HL-60 (cell line): Measurements from ENCODE around the gene MAD1L1.

Experiments
- DNase-seq, 2 experiments: peaks; one replicate each; pipeline ENCODE4 v3.0.0-alpha.2; 2010 to 2020; ENCODE audit warnings: low read depth in 1 of 2, low spot score in 1 of 2
- H3K27ac ChIP-seq: fragments of 250-450 bp; sonication (Bioruptor Pico); replicated peaks from 2 replicates; pipeline ENCODE4 v1.5.1; 2020; ENCODE audit warnings: mild to moderate bottlenecking, moderate library complexity
- H3K27me3 ChIP-seq: fragments of 250-450 bp; sonication (Bioruptor Pico); 2 replicates; pipeline ENCODE4 v1.5.1; 2021; ENCODE audit warnings: mild to moderate bottlenecking, moderate library complexity; ENCODE audit not compliant: insufficient read depth, poor library complexity, severe bottlenecking
- H3K4me3 ChIP-seq: replicated peaks from 2 replicates; pipeline ENCODE4 v1.5.1; 2011; ENCODE audit warnings: mild to moderate bottlenecking, control low read depth, low read length; ENCODE audit not compliant: insufficient read depth
- GABPA ChIP-seq: IDR thresholded peaks from 2 replicates; pipeline ENCODE4 v1.6.1; 2012; ENCODE audit warnings: low read depth
- POLR2AphosphoS5 ChIP-seq: IDR thresholded peaks from 2 replicates; pipeline ENCODE4 v1.6.1; 2012; ENCODE audit warnings: low read depth
- SPI1 ChIP-seq: IDR thresholded peaks from 2 replicates; pipeline ENCODE4 v1.6.1; 2012; ENCODE audit warnings: low read depth, mild to moderate bottlenecking, borderline replicate concordance
- TF ChIP-seq, protein P1 (sequence below): IDR thresholded peaks from one replicate; pipeline ENCODE4 v1.5.1; 2011; ENCODE audit warnings: low read length, control low read depth, inconsistent platforms; ENCODE audit not compliant: insufficient read depth
- TF ChIP-seq, protein P2 (sequence below): IDR thresholded peaks from 2 replicates; pipeline ENCODE4 v1.6.1; 2012; ENCODE audit warnings: low read depth; ENCODE audit not compliant: insufficient replicate concordance

The MAD1L1 gene

DNA sequence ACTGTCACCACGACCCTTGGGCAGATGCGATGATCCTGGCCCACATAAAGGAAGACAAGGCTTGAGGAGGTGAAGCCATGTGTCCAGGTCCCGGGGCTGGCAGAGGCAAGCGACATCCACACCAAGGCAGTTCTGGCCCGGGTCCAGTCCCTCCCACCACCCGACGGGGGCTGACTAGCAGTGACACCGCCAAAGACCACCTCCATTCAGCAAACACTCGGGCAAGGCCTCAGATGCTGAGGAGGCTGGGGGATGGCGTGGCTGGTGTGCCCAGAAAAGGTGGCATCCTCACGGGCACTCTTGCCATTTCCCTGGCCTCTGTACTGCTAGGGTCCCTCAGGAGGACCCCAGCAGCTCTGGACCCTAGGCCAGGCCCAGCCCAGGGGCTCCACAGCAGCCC, 343.7 kb downstream of the MAD1L1 start:
- Histone ChIP-seq H3K4me3 (no peak overlapping the region), H3K27ac (peak overlapping the region; percentile 14; the same call in 1 of the 2 replicates), H3K27me3 (no peaks in the 10 kb centered on the region)
- no peak for TF ChIP-seq GABPA
- TF ChIP-seq POLR2AphosphoS5 = no peak
- TF ChIP-seq, protein P1, sequence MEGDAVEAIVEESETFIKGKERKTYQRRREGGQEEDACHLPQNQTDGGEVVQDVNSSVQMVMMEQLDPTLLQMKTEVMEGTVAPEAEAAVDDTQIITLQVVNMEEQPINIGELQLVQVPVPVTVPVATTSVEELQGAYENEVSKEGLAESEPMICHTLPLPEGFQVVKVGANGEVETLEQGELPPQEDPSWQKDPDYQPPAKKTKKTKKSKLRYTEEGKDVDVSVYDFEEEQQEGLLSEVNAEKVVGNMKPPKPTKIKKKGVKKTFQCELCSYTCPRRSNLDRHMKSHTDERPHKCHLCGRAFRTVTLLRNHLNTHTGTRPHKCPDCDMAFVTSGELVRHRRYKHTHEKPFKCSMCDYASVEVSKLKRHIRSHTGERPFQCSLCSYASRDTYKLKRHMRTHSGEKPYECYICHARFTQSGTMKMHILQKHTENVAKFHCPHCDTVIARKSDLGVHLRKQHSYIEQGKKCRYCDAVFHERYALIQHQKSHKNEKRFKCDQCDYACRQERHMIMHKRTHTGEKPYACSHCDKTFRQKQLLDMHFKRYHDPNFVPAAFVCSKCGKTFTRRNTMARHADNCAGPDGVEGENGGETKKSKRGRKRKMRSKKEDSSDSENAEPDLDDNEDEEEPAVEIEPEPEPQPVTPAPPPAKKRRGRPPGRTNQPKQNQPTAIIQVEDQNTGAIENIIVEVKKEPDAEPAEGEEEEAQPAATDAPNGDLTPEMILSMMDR = no peak
- TF ChIP-seq SPI1 = no peak
- TF ChIP-seq, protein P2, sequence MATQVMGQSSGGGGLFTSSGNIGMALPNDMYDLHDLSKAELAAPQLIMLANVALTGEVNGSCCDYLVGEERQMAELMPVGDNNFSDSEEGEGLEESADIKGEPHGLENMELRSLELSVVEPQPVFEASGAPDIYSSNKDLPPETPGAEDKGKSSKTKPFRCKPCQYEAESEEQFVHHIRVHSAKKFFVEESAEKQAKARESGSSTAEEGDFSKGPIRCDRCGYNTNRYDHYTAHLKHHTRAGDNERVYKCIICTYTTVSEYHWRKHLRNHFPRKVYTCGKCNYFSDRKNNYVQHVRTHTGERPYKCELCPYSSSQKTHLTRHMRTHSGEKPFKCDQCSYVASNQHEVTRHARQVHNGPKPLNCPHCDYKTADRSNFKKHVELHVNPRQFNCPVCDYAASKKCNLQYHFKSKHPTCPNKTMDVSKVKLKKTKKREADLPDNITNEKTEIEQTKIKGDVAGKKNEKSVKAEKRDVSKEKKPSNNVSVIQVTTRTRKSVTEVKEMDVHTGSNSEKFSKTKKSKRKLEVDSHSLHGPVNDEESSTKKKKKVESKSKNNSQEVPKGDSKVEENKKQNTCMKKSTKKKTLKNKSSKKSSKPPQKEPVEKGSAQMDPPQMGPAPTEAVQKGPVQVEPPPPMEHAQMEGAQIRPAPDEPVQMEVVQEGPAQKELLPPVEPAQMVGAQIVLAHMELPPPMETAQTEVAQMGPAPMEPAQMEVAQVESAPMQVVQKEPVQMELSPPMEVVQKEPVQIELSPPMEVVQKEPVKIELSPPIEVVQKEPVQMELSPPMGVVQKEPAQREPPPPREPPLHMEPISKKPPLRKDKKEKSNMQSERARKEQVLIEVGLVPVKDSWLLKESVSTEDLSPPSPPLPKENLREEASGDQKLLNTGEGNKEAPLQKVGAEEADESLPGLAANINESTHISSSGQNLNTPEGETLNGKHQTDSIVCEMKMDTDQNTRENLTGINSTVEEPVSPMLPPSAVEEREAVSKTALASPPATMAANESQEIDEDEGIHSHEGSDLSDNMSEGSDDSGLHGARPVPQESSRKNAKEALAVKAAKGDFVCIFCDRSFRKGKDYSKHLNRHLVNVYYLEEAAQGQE = no peak
- DNase-seq = no peak

DNA sequence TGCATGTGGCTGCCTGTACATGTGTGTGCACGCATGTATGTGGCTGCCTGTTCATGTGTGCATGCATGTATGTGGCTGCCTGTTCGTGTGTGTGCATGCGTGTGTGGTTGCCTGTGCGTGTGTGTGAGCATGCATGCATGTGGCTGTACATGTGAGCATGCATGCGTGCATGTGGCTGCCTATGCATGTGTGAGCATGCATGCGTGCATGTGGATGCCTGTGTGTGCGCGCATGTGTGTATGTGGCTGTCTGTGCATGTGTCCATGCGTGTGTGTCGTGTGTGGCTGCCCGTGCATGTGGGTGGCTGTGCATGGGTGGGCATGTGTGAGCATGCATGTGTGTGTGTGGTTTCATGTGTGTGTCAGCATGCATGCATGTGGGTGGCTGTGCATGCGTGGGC, 344.3 kb downstream of the MAD1L1 start:
- H3K27me3 ChIP-seq = no peaks in the 10 kb centered on the region
- TF ChIP-seq, protein P2 = no peak
- TF ChIP-seq SPI1 (no peak), POLR2AphosphoS5 (no peak), GABPA (no peak)
- TF ChIP-seq, protein P1 = no peak
- H3K27ac ChIP-seq = no peak overlapping the region
- DNase-seq = no peak
- H3K4me3 ChIP-seq = no peak overlapping the region

DNA sequence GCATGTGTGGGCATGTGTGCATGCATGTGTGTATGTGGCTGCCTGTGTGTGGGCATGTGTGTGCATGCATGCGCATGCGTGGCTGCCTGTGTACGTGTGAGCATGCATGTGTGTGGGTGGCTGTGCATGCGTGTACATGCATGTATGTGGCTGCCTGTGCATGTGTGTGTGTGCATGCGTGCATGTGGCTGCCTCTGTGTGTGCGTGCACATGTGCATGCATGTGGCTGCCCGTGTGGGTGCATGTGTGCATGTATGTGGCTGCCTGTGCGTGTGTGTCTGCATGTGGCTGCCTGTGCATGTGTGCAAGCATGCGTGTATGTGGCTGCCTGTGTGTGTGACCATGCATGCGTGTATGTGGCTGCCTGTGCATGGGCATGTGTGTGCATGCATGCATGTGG, 345.5 kb downstream of the MAD1L1 start:
- TF ChIP-seq, protein P1 = no peak
- TF ChIP-seq SPI1 (no peak), GABPA (no peak), POLR2AphosphoS5 (no peak)
- TF ChIP-seq, protein P2 = no peak
- Histone ChIP-seq H3K27me3 (no peaks in the 10 kb centered on the region), H3K4me3 (no peak overlapping the region), H3K27ac (peak overlapping the region; percentile 61)
- DNase-seq = no peak
